ENCODE results near the gene SLC35E2B.
A peak's percentile ranks its signal among the peaks of the same experiment; 100 is the strongest.
"Not testable (repeated sequence)": the region's sequence is repeated elsewhere in the genome, so short reads cannot be mapped to it uniquely, and the experiment has no call there.

SLC35E2B gene

DNA sequence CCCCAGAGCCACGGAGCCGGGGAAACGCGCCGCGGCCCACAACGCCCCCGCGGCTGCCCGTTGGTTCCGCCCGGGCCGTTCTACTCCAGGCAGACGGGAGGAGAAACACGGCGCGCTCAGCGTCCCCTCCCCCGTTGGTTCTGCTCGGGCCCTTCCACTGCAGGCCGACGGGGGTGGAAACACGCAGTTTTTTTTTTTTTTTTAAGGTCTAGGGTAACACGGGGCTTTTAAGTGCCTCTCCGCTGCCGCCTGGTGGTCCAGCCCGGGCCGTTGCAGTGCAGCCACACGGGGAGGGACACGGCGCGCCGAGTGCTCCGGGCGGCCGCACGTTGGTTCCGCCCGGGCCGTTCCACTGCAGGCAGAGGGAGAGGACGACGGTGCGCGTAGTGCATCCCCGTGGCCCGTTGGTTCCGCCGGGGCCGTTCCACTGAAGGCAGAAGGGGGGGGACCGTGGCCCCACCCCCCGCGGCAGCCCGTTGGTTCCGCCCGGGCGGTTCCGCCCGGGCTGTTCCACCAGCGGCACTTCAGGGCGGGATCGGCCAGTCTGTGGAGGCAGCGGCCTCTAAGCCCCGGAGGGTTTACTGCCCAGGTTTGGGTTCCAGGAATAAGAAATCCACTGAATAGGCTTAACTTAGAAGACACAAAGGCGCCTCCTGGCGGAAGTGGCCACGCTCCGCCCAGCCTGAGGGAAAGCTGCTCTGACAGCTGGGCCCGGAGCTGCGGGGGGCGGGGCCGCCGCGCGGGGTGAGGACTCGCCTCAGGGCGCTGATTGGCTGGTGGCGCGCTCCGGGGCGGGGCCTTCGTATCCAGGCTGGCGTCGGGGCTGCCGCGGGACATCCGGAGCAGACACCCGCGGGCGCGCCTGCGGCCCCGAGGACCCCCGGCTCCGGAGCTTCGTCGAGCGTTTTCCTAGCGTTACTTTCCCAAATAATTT is at the start of gene SLC35E2B:
Gene SLC35E2B, minus strand, starts transcription at position 82 of the 934 bp plus-strand sequence. CDS start 16,096 bp downstream, outside the sequence.
- peak; percentile 45 for DNase-seq (ENCODE audit: low read depth, low spot score)
- not testable (repeated sequence) for H3K36me3 ChIP-seq (ENCODE audit: insufficient read depth, low read length); H3K9me3 ChIP-seq (ENCODE audit: low read depth, low read length)
- Histone ChIP-seq H3K9ac (ENCODE audit: insufficient read length) (peak within 1 kb of the TSS; percentile 77), H3K4me3 (peak within 1 kb of the TSS; percentile 75), H3K27ac (peak within 1 kb of the TSS; percentile 97)
- 0 out of 2 replicates have a peak, but pooled peaks have one; percentile 30 for TF ChIP-seq POLR2AphosphoS5 (IDR thresholded peaks at IDR 0.05; ENCODE audit: borderline replicate concordance, low read depth, low read length)

DNA sequence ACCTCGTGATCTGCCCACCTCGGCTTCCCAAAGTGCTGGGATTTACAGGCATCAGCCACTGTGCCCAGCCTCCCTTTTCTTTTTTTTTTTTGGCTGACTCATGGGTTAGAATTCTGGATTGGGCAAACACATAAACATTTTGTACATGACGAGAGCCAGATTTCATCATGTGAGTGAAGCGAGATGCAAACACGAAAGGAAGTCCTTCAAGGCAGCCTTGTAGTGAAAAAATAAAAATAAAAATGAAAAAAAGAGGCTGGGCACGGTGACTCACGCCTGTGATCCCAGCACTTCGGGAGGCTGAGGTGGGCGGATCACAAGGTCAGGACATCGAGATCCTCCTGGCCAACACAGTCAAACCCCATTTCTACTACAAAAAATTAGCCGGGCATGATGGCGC is 48.4 kb upstream of the SLC35E2B start:
- not testable (repeated sequence) for H3K9me3 ChIP-seq (ENCODE audit: low read depth, low read length); H3K27ac ChIP-seq; H3K36me3 ChIP-seq (ENCODE audit: insufficient read depth, low read length); H3K4me3 ChIP-seq; DNase-seq (ENCODE audit: low read depth, low spot score); H3K9ac ChIP-seq (ENCODE audit: insufficient read length)

DNA sequence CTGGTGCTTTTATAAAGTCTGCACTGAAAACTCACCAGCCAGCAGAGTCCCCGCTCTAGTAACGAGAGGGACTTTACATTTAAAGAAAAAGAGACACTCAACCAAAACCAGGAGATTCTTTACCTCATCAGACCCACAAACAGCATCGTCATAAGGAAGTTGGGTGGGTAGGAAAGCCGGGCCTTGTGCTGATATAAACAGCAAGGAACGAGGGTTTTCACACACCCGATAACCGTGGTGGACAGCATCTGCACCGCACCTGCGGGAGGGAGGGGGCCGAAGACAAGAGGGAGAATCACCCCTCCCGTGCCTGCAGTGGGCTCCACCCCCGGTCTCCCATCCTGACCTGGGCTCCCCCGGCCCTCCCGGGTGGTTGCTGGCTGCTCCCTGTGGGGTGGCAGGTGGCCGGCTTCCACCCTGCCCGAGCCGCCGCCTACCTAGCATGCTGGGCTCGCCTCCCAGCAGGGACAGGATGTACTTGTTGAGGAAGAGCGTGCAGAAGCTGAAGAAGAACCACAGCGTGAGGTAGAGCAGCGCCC is 46.3 kb upstream of the SLC35E2B start:
- not testable (repeated sequence) for H3K4me3 ChIP-seq; H3K27ac ChIP-seq; H3K9me3 ChIP-seq (ENCODE audit: low read depth, low read length); H3K9ac ChIP-seq (ENCODE audit: insufficient read length); DNase-seq (ENCODE audit: low read depth, low spot score); H3K36me3 ChIP-seq (ENCODE audit: insufficient read depth, low read length)

DNA sequence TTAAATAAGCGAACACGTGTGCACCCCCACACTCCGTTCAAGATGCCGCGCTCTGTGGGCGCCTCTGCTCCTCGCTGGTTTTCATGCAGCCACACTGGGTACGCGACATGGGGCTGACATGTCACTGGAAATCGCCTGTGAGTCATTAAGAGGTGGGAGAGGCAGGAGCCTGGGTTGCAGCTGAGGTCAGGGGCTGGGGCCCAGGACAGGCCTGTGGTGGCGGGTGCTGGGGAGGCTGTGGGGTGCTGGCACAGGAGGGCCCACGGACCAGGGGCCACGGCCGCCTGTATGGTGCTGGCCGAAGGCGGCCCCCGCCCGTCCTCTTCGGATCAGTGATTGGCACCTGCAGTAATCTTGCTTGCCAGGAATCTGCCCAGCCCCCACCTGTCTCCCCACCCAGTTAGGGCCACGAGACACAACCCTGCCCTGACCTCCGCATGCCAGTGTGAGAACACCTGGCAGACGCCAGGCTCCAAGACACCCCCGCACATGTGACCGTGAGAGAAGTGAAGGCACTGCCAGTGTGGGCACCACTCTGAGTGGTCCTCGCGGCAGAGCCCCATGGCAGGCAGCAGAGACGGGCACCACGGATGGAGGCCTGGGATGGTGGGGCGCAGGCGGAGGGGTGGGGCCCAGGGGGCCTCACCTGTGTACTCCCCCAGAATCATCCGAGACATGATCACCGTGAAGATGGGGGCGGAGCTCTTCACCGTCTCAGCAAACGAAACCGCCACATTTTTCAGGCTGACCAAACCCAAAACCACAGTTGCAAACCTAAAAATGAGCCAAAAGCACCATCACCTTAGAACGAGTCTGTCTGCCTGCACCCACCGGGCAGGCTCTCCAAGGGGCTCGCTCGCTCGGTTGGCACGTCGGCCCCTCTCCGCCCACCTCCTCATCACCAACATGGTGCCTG is 45.3 kb upstream of the SLC35E2B start:
- H3K27ac ChIP-seq; H3K9me3 ChIP-seq (ENCODE audit: low read depth, low read length); H3K36me3 ChIP-seq (ENCODE audit: insufficient read depth, low read length); H3K9ac ChIP-seq (ENCODE audit: insufficient read length); H3K4me3 ChIP-seq; DNase-seq (ENCODE audit: low read depth, low spot score): not testable (repeated sequence)

DNA sequence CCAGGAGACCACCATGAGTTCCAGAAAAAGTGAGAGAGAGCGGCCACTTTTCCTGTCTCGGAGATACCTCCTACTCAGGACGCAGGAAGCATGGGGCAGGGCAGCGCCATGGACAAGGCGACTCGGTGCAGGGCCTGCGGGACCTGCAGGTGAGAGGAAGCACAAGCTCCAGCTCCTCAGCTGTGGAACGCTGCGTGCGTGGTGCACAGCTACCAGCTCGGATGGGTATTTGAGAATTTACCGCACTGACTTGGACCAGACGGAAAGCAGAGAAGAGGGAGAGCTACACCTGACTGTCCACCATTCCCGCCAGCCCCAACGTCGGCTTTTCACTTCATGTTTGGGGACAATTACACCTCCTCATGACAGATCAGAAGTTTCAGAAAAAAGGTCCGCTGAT is 39.8 kb upstream of the SLC35E2B start:
- TF ChIP-seq POLR2AphosphoS5 (IDR thresholded peaks at IDR 0.05; ENCODE audit: borderline replicate concordance, low read depth, low read length): no peak
- TF ChIP-seq FOXP2 (optimal IDR thresholded peaks at IDR 0.05; ENCODE audit: control extremely low read depth, extremely low read length, insufficient read depth): no peak
- no peak for TF ChIP-seq EZH2 (IDR thresholded peaks at IDR 0.05)
- DNase-seq (ENCODE audit: low read depth, low spot score): no peak
- no peak overlapping the region for H3K9ac ChIP-seq (ENCODE audit: insufficient read length)
- no peak overlapping the region for H3K4me3 ChIP-seq
- H3K9me3 ChIP-seq (ENCODE audit: low read depth, low read length): no peaks in the 10 kb centered on the region
- peaks cover 13% of the 10 kb centered on the region; the same call in 1 of the 2 replicates for H3K36me3 ChIP-seq (ENCODE audit: insufficient read depth, low read length)
- no peak overlapping the region for H3K27ac ChIP-seq

DNA sequence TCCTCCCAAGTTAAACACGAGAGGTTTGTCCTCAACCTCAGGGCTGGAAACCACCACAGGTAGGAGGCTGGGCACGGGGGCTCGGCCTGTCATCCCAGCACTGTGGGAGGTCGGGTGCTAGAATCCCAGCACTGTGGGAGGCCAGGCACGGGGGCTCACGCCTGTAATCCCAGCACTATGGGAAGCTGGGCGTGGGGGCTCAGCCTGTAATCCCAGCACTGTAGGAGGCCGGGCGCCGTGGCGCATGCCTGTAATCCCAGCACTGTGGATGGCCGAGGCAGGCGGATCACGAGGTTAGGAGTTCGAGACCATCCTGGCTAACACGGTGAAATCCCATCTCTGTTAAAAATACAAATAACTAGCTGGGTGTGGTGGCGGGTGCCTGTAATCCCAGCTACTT is 38.3 kb upstream of the SLC35E2B start:
- Histone ChIP-seq H3K27ac (no peak overlapping the region), H3K36me3 (ENCODE audit: insufficient read depth, low read length) (peaks cover 13% of the 10 kb centered on the region; the same call in 1 of the 2 replicates), H3K9ac (ENCODE audit: insufficient read length) (no peak overlapping the region), H3K9me3 (ENCODE audit: low read depth, low read length) (no peaks in the 10 kb centered on the region), H3K4me3 (no peak overlapping the region)
- no peak for TF ChIP-seq FOXP2 (optimal IDR thresholded peaks at IDR 0.05; ENCODE audit: control extremely low read depth, extremely low read length, insufficient read depth)
- TF ChIP-seq EZH2 (IDR thresholded peaks at IDR 0.05): no peak
- TF ChIP-seq POLR2AphosphoS5 (IDR thresholded peaks at IDR 0.05; ENCODE audit: borderline replicate concordance, low read depth, low read length): no peak
- DNase-seq (ENCODE audit: low read depth, low spot score): no peak

DNA sequence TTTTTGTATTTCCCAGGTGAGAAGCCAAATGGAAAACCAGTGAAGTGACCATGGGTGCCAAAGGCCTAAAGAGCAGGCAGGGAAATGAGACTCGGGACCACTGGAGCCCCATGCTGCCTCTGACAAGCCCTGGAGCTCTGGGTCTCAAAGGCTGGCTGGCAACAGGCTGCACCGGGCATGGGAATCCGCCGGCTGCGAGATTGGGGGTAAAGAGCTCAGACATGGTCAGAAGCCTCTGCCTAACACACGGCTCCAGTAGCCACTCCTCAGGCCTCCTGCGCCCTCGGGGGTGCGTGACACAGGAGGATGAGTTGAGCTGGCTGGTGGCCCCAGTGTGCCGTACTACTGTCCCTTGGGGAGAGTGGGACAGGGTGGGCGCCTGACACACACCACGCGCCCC is 37.6 kb upstream of the SLC35E2B start:
- H3K9me3 ChIP-seq (ENCODE audit: low read depth, low read length); DNase-seq (ENCODE audit: low read depth, low spot score); H3K9ac ChIP-seq (ENCODE audit: insufficient read length); H3K27ac ChIP-seq; H3K4me3 ChIP-seq: not testable (repeated sequence)
- peaks cover 13% of the 10 kb centered on the region; the same call in 1 of the 2 replicates for H3K36me3 ChIP-seq (ENCODE audit: insufficient read depth, low read length)

DNA sequence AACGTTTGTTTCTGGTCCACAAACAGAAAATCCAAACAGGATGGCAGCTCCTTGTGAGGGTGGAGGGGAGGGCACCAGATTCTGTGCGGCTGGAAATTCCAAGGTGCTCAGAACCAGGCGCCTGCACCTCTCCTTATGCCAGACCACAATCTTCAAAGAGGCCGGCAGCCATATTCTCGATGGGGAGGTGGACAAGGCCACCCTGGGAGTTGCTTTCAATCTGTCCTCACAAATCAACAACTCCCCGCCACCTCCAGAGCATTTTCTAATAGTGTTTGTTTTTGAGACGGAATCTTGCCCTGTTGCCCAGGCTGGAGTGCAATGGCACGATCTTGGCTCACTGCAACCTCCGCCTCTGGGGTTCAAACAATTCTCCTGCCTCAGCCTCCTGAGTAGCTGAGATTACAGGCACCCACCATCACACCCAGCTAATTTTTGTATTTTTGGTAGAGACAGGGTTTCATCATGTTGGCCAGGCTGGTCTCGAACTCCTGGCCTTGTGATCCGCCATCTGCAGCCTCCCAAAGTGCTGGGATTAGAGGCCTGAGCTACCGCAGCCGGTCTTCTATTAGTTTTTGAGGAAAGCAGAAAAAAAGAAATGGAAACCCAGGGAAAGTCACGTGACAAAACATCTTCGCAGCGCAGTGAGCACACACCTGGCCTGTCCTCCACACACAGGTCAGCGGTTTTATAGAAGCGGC is 36.7 kb upstream of the SLC35E2B start:
- H3K9ac ChIP-seq (ENCODE audit: insufficient read length); H3K9me3 ChIP-seq (ENCODE audit: low read depth, low read length); DNase-seq (ENCODE audit: low read depth, low spot score): not testable (repeated sequence)
- peak overlapping the region; percentile 85 for H3K27ac ChIP-seq
- peak overlapping the region; percentile 39; the same call in 1 of the 2 replicates for H3K4me3 ChIP-seq
- peaks cover 10% of the 10 kb centered on the region; the same call in 1 of the 2 replicates for H3K36me3 ChIP-seq (ENCODE audit: insufficient read depth, low read length)

DNA sequence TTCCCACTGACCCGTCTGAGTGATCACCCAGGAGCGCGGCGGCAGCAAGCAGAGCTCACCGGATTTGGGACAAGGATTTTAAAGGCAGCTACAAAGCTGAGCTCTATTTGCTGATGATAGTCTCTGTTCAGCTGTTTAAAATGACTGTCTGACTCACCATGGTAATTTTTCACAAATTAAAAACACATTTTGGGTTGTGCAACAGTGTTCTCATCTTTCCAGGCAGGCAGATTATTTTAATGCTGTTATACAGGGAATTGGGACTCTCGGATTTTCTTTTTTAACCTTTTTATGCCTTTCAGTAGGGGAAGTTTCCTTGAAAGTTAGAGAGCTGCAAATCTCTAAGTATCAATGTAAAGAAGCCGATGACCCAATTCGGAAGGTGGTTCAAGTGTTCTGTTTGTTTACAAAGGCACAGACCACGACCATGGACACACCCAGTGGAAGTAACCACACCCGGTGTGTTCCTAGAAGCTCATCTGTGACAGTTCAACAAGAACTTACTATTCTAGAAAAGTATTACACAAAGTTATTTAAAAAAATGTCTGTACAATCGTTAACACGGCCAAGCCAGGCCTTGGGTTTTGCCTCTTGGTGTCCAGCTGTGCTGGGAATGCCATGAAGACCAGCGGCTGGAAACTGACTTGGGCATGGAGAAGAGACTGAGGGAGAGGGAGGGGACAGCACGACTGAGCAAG is 35.9 kb upstream of the SLC35E2B start:
- H3K36me3 ChIP-seq (ENCODE audit: insufficient read depth, low read length): peaks cover 10% of the 10 kb centered on the region; the same call in 1 of the 2 replicates
- peak; percentile 65 for DNase-seq (ENCODE audit: low read depth, low spot score)
- peak overlapping the region; percentile 39 for H3K4me3 ChIP-seq
- not testable (repeated sequence) for H3K9me3 ChIP-seq (ENCODE audit: low read depth, low read length)
- peak overlapping the region; percentile 7 for H3K9ac ChIP-seq (ENCODE audit: insufficient read length)
- H3K27ac ChIP-seq: peak overlapping the region; percentile 85

DNA sequence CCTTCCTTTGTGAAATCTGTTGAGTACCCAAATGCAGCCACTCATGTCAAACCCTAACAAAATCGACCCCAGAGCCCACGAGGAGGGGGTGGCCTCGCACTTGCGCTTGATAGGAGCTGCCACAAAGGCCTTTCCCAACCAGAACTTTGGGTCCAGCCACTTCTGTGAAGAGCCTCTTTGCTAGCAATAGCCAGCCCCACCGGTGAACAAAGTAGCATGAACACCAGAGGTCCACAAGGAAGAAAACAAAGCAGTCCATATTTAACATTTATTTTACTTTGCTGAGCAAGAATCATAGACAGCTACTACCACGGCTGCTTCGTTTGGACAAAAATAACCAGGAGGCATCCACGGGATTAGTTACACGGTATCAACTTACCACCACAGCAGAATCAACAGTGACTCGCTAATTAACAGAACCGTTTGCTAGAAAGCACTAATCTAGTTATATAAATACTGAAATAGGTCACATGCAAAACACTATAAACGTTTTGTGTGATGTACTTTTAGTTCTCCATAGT is 34.6 kb upstream of the SLC35E2B start:
- not testable (repeated sequence) for H3K9ac ChIP-seq (ENCODE audit: insufficient read length); H3K36me3 ChIP-seq (ENCODE audit: insufficient read depth, low read length); DNase-seq (ENCODE audit: low read depth, low spot score); H3K4me3 ChIP-seq; H3K9me3 ChIP-seq (ENCODE audit: low read depth, low read length); H3K27ac ChIP-seq

DNA sequence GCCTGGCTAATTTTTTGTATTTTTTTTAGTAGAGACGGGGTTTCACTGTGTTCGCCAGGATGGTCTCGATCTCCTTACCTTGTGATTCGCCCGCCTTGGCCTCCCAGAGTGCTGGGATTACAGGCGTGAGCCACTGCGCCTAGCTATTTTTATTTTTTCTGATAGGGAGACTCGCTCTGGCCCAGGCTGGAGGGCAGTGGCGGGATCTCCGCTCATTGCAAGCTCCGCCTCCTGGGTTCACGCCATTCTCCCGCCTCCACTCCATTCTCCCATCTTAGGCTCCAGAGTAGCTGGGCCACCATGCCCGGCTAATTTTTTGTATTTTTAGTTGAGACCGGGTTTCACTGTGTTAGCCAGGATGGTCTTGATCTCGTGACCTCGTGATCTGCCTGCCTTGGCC is 33.5 kb upstream of the SLC35E2B start:
- not testable (repeated sequence) for H3K4me3 ChIP-seq; H3K36me3 ChIP-seq (ENCODE audit: insufficient read depth, low read length); DNase-seq (ENCODE audit: low read depth, low spot score); H3K27ac ChIP-seq; H3K9ac ChIP-seq (ENCODE audit: insufficient read length); H3K9me3 ChIP-seq (ENCODE audit: low read depth, low read length)

Measured in SK-N-MC (cell line).